ENCODE data around the gene MORC3.
"Not testable (repeated sequence)": the region's sequence is repeated elsewhere in the genome, so short reads cannot be mapped to it uniquely, and the experiment has no call there.

MORC3 gene

GRCh38 chr21:36396325-36396724 is 76.3 kb downstream of the MORC3 start:
- no peaks in the 10 kb centered on the region for H3K27me3 ChIP-seq (ENCODE audit: control insufficient read depth, low read length)
- peaks cover 41% of the 10 kb centered on the region for H3K36me3 ChIP-seq (ENCODE audit: control insufficient read depth, low read length)
- no peak overlapping the region for H3K4me3 ChIP-seq (ENCODE audit: low read length)
- no peaks in the 10 kb centered on the region for H3K79me2 ChIP-seq (ENCODE audit: control insufficient read depth, low read length)
- H3K27ac ChIP-seq (ENCODE audit: low read depth, low read length): no peak overlapping the region
- no peak overlapping the region for H3K4me2 ChIP-seq (ENCODE audit: low read length)
- no peak for TF ChIP-seq CTCF (IDR thresholded peaks at IDR 0.05; ENCODE audit: low read depth, low read length, poor library complexity, severe bottlenecking)
- no peak for TF ChIP-seq EZH2phosphoT487 (IDR thresholded peaks at IDR 0.05; ENCODE audit: borderline replicate concordance, low read length)
- H4K20me1 ChIP-seq (ENCODE audit: control insufficient read depth, insufficient read depth, low read depth, low read length): no peaks in the 10 kb centered on the region
- no peaks in the 10 kb centered on the region for H3K9me3 ChIP-seq (ENCODE audit: control insufficient read depth, insufficient read depth, low read length)
- H3F3A ChIP-seq (ENCODE audit: control insufficient read depth, insufficient read depth): no peaks in the 10 kb centered on the region
- H3K4me1 ChIP-seq (ENCODE audit: control insufficient read depth, low read length): no peaks in the 10 kb centered on the region
- no peaks in the 10 kb centered on the region for H3K9me2 ChIP-seq (replicated peaks; ENCODE audit: control insufficient read depth, low read length)

GRCh38 chr21:36396971-36397370 is 77.0 kb downstream of the MORC3 start:
- Histone ChIP-seq H3F3A (ENCODE audit: control insufficient read depth, insufficient read depth) (no peaks in the 10 kb centered on the region), H3K27ac (ENCODE audit: low read depth, low read length) (no peak overlapping the region), H3K4me2 (ENCODE audit: low read length) (no peak overlapping the region), H3K36me3 (ENCODE audit: control insufficient read depth, low read length) (peaks cover 41% of the 10 kb centered on the region), H3K79me2 (ENCODE audit: control insufficient read depth, low read length) (no peaks in the 10 kb centered on the region), H3K4me1 (ENCODE audit: control insufficient read depth, low read length) (no peaks in the 10 kb centered on the region), H4K20me1 (ENCODE audit: control insufficient read depth, insufficient read depth, low read depth, low read length) (no peaks in the 10 kb centered on the region), H3K4me3 (ENCODE audit: low read length) (no peak overlapping the region), H3K9me2 (replicated peaks; ENCODE audit: control insufficient read depth, low read length) (no peaks in the 10 kb centered on the region), H3K9me3 (ENCODE audit: control insufficient read depth, insufficient read depth, low read length) (no peaks in the 10 kb centered on the region), H3K27me3 (ENCODE audit: control insufficient read depth, low read length) (no peaks in the 10 kb centered on the region)
- TF ChIP-seq EZH2phosphoT487 (IDR thresholded peaks at IDR 0.05; ENCODE audit: borderline replicate concordance, low read length): no peak
- no peak for TF ChIP-seq CTCF (IDR thresholded peaks at IDR 0.05; ENCODE audit: low read depth, low read length, poor library complexity, severe bottlenecking)

GRCh38 chr21:36397606-36398005 is 77.6 kb downstream of the MORC3 start:
- peaks cover 46% of the 10 kb centered on the region for H3K36me3 ChIP-seq (ENCODE audit: control insufficient read depth, low read length)
- no peak for TF ChIP-seq EZH2phosphoT487 (IDR thresholded peaks at IDR 0.05; ENCODE audit: borderline replicate concordance, low read length)
- no peak for TF ChIP-seq CTCF (IDR thresholded peaks at IDR 0.05; ENCODE audit: low read depth, low read length, poor library complexity, severe bottlenecking)

GRCh38 chr21:36399736-36400135 is 79.7 kb downstream of the MORC3 start:
- not testable (repeated sequence) for H3K27ac ChIP-seq (ENCODE audit: low read depth, low read length); H4K20me1 ChIP-seq (ENCODE audit: control insufficient read depth, insufficient read depth, low read depth, low read length); H3K27me3 ChIP-seq (ENCODE audit: control insufficient read depth, low read length); H3K4me1 ChIP-seq (ENCODE audit: control insufficient read depth, low read length); H3K4me2 ChIP-seq (ENCODE audit: low read length); H3K4me3 ChIP-seq (ENCODE audit: low read length); H3K9me3 ChIP-seq (ENCODE audit: control insufficient read depth, insufficient read depth, low read length); H3F3A ChIP-seq (ENCODE audit: control insufficient read depth, insufficient read depth); H3K9me2 ChIP-seq (replicated peaks; ENCODE audit: control insufficient read depth, low read length); H3K79me2 ChIP-seq (ENCODE audit: control insufficient read depth, low read length)
- peaks cover 52% of the 10 kb centered on the region for H3K36me3 ChIP-seq (ENCODE audit: control insufficient read depth, low read length)

More at GRCh38 chr21:36397606-36398005, 77.6 kb downstream of the MORC3 start:
- H3K4me2 ChIP-seq (ENCODE audit: low read length): no peak overlapping the region
- H3K27ac ChIP-seq (ENCODE audit: low read depth, low read length): no peak overlapping the region
- no peaks in the 10 kb centered on the region for H3K4me1 ChIP-seq (ENCODE audit: control insufficient read depth, low read length)
- H3F3A ChIP-seq (ENCODE audit: control insufficient read depth, insufficient read depth): no peaks in the 10 kb centered on the region
- no peaks in the 10 kb centered on the region for H4K20me1 ChIP-seq (ENCODE audit: control insufficient read depth, insufficient read depth, low read depth, low read length)
- H3K79me2 ChIP-seq (ENCODE audit: control insufficient read depth, low read length): no peaks in the 10 kb centered on the region
- no peak overlapping the region for H3K4me3 ChIP-seq (ENCODE audit: low read length)
- H3K9me2 ChIP-seq (replicated peaks; ENCODE audit: control insufficient read depth, low read length): no peaks in the 10 kb centered on the region
- H3K27me3 ChIP-seq (ENCODE audit: control insufficient read depth, low read length): no peaks in the 10 kb centered on the region
- H3K9me3 ChIP-seq (ENCODE audit: control insufficient read depth, insufficient read depth, low read length): no peaks in the 10 kb centered on the region
